Lung microvascular endothelial cell (primary cell): Measurements from ENCODE around the gene SLC6A19. TPM values are rescaled to one million over a fixed set of nuclear protein-coding genes. Genes with fewer than 3 reads are reported as not detected.
"Not testable (repeated sequence)": the region's sequence is repeated elsewhere in the genome, so short reads cannot be mapped to it uniquely, and the experiment has no call there.

Source experiments
- DNase-seq, 2 donors: peaks; one replicate each; pipeline versions ENCODE4 v3.0.0 to v3.0.0-alpha.2; 2010; ENCODE audit warnings: low read depth in 2 of 2
- total RNA-seq: library from RNA; depleted of rRNA; stranded (reverse); fragments of >200 nt; gene quantifications from 2 replicates; pipeline ENCODE4 v1.2.1, GENCODE V29; 2014

The SLC6A19 gene
- total RNA-seq, 1 donor from 2014 or later = not detected

GRCh38 chr5:1264211-1264610 is 62.8 kb downstream of the SLC6A19 start:
- DNase-seq = no peak

- DNase-seq = no peak
These were observed 63.6 kb downstream of the SLC6A19 start for GRCh38 chr5:1265026-1265425.

- no peak for DNase-seq
These were observed 64.4 kb downstream of the SLC6A19 start for GRCh38 chr5:1265461-1266455.

GRCh38 chr5:1266791-1267190 is 65.4 kb downstream of the SLC6A19 start:
- no peak for DNase-seq

- DNase-seq = not testable (repeated sequence)
These were observed 66.1 kb downstream of the SLC6A19 start for GRCh38 chr5:1267464-1267863.

GRCh38 chr5:1268056-1268455 is 66.7 kb downstream of the SLC6A19 start:
- no peak for DNase-seq

- DNase-seq = no peak
These were observed 67.3 kb downstream of the SLC6A19 start for GRCh38 chr5:1268666-1269065.

- DNase-seq = no peak
These were observed 69.0 kb downstream of the SLC6A19 start for GRCh38 chr5:1270426-1270825.

GRCh38 chr5:1270933-1271914 is 69.8 kb downstream of the SLC6A19 start:
- DNase-seq = no peak

- no peak for DNase-seq
These were observed 70.8 kb downstream of the SLC6A19 start for GRCh38 chr5:1272201-1272600.

- DNase-seq = no peak
These were observed 72.3 kb downstream of the SLC6A19 start for GRCh38 chr5:1273745-1274144.

GRCh38 chr5:1274471-1274870 is 73.1 kb downstream of the SLC6A19 start:
- DNase-seq = no peak

Other genes with a start within 250 kb of the SLC6A19 start
- 0.22 and 0.79 TPM in 2 replicates for gene NKD2, start 192.8 kb upstream of the SLC6A19 start, total RNA-seq
- gene SLC12A7, start 89.5 kb upstream of the SLC6A19 start, total RNA-seq = 13.9 and 32.5 TPM in 2 replicates
- gene SLC6A18, start 23.8 kb downstream of the SLC6A19 start, total RNA-seq = not detected in 2 replicates
- gene TERT, start 93.5 kb downstream of the SLC6A19 start, total RNA-seq = not detected in 2 replicates
- 211 and 357 TPM in 2 replicates for gene CLPTM1L, start 143.5 kb downstream of the SLC6A19 start, total RNA-seq
- gene SLC6A3, start 243.8 kb downstream of the SLC6A19 start, total RNA-seq = not detected in 2 replicates